ENCODE data around the gene WFS1.

WFS1 gene

DNA sequence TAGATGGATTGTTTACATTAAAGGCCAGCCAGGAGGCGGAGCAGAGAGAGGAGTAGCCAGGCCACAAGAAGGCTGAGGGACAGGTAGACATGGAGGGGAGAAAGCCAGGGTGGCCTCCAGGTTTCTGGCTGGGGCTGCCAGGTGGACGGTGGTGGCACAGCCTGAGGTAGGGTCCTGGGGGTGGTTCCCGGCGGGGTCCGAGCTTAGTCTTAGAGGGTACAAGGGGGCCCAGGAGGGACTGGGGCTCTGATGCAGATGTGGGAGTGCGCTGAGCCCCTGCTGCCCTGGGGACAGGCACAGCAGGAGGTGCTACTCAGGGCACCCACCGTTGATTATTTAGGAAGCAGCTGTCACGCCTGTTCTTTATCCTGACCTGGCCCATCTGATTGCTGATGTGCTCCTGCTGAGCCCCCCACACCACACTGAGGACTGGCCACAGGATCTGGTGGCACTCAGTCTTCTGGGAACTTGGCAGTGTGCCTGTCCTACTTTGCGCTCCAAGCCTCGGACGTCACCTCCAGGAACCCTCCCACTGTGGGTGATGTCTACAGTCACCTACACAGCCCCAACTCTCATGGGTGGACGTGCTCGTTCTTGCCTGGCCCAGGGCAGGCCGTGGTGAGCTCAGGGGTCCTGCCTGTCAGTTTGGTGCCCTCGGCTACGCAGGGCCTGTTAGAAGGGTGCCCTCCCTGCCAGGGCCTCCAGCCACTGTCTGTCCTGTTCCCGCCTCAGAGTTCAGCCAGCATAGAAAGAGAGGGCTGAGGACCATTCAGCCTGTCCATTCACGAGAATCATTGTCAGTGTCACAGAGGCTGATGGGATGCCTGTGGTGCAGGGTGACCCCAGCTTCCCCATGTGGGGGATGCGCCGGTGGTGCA, 12.0 kb downstream of the WFS1 start:
- DNase-seq = no peak

DNA sequence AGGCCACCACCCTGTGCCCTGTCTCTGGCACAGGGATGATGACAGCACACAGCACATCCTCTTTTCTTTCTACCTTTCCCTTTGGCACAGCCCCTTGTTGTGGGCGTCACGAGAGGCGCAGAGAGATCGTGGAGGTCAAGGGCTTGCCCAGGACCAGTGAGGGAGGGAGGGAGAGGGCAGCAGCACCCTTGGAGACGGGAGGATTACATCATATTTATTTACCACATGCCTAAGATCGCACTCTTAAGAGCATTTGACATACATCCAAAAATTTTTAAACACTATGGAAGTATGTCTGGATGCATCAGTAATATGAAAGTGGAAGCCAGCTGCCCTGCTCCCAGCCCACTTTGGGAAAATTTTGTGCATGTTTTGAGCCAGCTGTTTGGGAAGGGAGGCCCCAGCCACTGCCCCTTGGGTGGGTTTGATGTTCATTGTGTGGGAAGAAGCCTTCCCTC, 12.7 kb downstream of the WFS1 start:
- no peak for DNase-seq

DNA sequence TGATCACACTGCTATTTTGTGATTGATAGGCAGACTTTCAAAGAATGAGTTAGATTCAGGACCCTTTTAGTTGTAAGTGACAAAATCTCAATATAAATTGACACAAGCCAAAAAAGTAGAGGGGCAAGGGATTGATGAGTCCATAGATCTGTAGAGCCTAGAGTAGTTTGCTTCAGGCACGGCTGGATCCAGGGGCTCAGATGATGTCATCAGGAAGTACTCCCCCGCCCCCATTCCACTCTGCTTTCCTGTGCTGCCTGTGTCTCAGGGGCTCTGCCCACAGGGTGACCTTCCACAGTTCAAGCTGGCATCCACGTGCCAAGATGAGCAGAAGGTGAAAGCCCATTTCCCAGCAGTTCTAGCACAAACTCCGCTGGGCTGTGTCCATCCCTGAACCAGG, 13.6 kb downstream of the WFS1 start:
- DNase-seq = no peak

DNA sequence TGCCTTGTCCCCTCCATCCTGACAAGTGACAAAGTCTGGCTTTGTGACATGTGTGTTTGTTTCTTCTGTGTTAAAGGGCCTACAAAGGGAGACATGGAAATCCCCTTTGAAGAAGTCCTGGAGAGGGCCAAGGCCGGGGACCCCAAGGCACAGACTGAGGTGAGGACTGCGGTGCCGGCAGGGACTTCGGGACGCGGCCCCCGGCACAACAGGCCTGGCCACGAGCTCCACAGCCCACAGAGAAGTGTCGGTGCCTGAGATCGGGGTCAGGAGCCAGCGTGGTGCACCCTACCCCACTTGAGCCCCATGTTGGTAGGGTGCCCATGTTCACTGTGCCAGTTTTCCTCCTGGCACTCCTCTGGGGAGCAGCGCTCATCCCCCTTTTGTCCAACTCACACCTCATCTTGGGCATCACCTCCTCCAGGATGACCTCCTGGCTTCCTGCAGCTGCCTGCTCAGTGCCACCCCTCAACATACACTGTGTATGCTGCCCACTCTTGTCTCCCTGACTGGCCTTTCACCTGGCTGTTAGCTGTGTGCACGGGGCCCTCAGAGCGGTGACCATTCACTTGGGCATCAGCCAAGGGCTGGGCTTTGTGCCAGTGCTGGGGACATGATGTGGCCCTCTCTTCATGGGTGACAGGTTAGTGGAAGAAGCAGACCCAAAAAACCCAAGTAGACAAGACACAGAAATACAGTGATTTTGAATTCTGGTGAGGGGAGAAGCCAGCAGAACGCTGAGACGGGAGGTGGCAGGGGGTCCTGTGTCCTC, 17.6 kb downstream of the WFS1 start:
- DNase-seq = no peak

DNA sequence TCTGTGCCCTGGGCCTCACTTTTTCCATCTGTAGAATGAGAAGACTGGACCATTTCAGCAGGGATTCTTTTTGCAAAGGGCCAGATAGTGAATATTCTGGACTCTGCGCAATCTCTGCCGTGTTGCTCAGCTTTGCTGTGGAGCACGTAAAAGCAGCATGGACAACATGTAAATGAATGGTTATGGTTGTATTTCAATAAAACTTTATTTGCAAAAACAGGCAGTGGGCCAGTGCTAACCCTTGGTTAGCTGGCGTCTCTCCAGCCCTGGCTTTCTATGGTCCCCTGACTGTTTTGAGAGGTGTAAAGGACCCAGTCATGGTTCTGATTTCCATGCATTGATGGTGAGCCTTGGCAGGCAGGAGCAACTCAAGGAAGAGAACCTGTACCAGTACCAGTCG, 18.7 kb downstream of the WFS1 start:
- DNase-seq = no peak

DNA sequence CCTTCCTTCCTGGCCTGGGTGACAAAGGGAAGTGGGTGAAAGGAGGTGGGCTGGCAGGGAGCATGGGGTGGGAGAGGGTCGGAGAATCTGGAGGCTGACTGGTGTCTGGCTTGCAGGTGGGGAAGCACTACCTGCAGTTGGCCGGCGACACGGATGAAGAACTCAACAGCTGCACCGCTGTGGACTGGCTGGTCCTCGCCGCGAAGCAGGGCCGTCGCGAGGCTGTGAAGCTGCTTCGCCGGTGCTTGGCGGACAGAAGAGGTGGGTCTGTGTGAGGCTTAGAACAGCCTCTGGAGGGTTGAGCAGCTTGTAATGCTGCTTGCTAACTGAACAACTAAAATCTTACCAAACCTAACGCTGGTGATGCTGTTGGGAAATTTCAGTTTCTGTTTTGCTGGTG, 19.2 kb downstream of the WFS1 start:
- no peak for DNase-seq

DNA sequence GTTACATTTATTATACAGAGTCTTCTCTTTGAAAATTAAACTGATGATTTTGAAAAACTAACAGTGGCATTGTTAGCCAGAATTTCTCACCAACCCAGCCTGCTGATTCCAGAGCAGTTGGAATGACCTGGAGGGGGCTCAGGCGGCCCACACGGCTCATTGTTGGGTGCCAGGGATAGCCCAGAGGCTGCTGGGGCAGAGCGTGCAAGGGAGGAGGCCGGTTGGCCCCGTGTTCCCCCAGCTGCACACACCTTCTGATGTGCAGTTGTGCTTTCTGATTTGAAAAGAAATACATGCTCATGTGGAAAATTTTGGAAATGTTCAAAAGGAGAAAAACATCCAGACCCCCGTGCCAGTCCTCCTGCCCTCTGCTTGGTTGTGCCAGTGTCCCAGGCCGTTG, 20.6 kb downstream of the WFS1 start:
- no peak for DNase-seq

DNA sequence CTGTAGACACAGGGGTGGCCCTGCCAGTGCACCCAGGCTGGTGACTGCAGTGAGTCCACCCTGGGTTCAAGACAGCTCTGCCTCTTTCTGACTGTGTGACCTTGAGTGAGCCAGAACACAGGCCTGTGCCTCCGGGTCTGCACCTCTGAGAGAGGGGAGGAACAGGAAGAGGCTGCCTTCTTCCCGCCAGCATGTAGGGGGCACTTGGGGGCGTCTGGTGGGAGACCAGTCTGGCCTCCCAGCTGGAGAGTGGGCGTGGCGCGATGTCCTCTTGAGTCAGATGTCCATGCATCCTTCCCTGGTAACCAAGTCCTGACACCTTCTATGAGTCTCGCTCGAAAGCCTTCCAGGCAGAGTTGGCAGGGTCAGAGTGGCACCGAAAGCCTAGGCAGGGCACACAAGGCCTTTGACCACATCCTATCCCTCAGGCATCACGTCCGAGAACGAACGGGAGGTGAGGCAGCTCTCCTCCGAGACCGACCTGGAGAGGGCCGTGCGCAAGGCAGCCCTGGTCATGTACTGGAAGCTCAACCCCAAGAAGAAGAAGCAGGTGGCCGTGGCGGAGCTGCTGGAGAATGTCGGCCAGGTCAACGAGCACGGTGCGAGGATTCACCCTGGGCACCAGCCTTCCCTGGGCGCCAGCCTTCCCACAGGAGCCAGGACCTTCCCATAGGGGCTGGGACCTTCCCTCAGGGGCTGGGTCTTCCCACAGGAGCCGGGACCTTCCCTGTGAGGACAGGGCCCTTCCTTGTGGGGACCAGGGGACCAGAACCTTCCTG, 21.3 kb downstream of the WFS1 start:
- no peak for DNase-seq

DNA sequence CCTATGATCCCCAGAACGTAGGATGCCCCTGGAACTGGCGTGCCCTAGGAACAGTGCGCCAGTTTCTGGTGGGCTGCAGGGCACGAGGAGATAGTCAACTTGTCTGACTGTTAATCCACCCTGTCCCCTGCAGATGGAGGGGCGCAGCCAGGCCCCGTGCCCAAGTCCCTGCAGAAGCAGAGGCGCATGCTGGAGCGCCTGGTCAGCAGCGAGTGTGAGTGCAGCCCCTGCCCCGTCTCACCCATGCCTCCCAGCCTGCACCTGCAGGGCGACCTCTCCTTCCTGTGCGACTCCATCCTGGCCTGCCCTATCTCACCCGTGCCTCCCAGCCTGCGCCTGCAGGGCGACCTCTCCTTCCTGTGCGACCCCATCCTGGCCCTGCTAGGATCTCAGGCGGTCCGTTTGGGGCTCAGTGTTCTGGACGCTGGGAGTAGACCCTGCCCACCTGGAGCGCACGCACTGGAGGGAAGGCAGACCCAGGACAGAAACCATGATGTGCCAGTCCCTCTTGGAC, 22.2 kb downstream of the WFS1 start:
- DNase-seq = no peak

DNA sequence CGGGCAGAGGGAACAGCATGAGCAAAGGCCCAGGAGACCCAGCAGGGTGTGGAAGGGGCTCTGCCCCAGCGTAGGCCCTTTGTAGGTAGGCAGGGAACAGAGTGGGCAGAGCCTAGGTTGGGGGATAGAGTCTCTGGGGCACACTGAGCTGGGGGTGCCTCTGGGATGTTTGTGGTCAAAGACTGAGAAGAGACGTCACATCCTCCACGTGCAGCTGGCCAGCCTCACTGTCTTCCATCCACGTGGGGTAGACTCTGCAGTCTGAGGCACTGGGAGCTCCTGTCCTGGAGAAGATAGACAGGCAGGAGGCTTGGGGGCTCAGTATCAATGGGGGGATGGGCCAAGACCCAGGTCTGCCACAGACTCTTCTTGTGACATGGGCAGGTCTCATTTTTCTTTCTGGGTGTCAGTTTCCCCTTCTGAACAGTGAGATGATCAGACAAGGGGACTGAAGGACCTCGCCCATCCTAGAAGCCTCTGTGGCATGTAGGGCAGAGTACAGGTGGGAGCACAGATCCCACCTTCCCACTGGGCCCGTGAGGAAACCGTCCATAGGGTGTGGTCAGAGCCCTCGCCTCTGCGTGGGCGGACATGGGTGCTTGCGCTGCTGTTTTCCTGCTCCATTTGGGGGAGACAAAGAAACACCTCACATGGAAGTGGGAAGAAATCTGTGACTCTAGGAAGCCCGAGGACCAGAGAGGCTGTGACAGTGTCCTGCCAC, 22.9 kb downstream of the WFS1 start:
- DNase-seq = no peak

DNA sequence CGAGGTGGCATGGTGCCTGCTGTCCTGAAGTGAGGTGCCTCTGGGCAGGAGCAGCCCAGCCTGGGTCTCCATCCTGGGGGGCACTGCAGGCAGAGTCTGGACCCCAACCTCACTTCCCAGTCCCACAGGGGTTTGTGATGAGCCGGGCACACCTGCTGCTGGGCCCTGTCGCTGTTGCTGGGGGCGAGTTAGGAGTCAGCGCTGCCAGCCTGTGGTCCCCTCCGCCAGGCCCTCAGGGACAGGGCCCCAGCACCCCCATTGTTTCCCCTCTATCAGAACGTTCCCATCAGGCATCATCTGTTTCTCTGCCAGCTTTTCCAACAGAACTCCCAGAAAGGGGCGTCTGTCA, 23.4 kb downstream of the WFS1 start:
- DNase-seq = no peak

DNA sequence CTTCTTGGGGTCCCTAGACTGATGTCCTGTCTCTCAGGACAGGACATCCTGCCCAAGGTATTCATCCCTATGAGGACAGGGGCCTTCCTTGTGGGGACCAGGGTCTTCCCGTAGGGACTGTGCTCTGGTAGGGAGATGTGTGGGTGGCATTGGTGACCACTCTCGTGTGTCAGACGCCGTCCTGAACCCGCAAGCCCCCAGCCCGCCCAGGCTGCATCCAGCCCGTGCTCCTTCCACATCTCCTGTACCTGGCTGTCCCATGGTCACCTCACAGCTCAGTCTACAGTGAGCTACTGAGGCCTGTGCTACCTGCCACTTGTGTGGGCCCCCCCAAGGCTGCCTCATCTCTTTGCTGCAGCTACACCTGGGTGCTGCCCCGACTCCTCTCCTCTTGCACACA, 24.0 kb downstream of the WFS1 start:
- no peak for DNase-seq

DNA sequence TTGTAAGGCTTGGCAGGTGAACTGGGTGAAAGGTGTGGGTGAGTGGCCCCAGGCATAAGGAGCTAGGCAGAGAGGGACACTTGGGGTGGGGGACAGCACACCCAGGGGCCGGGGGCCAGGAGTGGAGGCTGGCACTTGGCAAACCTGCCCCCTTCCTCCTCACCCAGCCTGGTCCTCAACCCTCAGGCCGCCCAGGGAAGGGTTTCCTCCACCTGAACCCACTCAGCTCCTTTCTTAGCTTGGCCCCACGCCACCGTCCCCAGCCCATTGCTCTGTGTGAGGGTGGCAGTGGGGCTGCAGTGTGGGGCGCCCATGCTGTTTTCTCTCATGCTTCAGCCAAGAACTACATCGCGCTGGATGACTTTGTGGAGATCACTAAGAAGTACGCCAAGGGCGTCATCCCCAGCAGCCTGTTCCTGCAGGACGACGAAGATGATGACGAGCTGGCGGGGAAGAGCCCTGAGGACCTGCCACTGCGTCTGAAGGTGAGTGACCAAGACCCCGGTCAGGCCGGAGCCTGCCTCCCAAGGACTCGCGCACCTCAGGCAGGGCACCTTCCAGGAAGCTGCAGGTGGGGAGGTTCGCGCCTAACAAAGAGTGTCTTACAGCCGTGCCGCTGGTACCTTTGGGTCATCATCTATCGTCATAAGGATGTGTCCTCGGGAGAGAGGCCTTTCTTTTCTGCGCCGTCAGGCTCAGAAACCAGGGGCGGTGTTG, 25.2 kb downstream of the WFS1 start:
- DNase-seq = no peak

DNA sequence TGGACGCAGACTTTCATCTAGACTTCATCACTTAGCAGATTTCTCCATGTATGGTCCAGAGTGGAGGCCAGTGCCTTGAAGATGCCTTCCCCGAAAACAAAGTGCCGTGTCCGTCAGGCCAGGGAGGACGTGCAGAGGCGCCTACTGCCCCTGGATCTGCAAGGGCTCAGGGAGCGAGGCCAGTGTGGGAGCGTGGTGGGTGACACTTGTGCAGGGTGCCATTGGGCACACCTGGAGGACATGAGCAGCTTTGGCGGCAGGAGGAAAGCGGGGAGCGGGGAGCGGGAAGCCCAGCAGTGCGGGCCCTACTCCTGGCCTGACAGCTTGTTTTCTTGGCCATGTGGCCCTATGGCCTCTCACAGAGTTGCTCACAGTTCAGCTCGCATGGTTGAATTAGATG, 25.8 kb downstream of the WFS1 start:
- DNase-seq = no peak

DNA sequence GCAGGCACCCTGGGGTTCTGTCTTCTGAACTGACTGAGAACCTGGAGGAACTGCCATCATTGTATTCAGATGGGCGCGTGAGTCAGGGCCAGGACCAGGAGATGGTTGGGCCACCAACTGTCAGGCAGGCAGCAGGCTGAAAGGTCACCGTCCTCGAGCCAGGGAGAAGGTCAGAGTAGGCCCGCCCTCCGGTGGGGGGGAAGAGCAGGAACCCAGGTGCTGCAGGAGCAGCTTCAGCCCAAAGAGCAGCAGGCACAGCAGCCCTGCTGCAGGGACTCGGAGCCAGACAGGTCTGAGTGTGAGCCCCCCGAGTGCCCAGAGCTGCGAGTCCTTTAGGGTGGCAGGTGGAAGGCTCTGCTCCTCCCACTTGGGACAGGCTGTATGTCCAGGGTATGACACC, 26.4 kb downstream of the WFS1 start:
- DNase-seq = no peak

DNA sequence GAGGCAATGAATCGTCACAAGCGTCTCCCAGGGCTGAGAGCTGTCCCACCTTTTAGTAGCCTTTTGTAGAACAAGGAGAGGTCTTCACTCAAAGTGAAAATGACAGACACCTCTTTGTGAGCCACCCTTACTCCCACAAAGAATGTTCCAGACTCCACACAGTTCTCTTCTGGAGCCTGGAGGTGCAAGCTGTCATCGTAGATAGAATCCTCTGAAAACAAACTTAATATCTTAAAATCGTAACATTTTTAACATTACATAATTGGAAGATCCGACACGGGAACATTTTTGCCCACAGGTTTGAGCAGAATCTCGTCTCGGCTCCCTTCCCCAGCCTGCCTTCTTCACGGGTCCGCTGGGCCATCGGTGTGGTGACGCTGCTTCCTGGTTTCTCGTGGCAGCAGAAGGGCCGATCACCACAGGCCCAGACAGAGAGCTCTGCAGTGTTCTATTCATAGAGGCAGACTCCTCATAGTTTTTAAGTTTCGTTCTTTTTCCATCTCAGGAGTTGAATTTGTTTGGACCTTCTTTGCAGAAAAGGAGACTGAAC, 27.7 kb downstream of the WFS1 start:
- DNase-seq = no peak

DNA sequence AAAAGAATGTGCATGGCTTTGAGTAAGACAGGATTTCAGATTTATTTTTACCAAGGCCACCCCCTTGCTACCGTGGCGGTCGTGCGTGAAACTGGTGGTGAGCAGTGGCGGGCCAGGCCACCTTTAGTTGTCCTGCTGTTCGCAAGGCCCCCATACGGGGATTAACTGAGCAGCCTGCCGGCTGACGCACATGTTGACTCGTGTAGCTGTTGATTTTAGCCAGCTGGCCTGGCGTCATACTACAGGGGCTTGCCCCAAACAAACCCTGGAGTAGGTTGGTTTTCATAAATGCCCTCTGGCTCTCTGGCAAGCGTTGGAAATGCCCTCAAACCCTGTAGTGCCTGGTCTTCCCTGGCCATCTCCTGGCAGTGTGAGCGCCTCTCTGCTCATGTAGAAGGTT, 28.4 kb downstream of the WFS1 start:
- DNase-seq = no peak

DNA sequence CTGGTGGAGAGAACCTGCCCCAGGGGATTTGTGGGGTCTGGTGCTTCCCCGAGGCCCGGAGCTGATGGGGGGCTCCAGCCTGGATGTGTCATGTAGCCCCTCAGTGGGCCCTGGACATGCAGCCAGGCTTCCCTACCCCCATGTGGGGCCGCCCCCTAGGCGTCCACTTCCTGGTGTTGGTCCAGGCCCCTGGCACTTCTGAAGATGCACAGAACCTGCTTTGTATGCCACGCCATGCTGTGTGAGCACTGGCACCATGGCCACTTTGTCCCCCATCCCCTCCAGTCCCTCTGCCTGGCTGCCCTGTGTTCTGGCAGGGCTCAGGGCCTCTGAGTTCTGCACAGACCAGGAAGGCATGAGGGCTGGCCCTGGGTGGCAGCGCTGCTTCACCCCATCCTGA, 29.2 kb downstream of the WFS1 start:
- DNase-seq = no peak

DNA sequence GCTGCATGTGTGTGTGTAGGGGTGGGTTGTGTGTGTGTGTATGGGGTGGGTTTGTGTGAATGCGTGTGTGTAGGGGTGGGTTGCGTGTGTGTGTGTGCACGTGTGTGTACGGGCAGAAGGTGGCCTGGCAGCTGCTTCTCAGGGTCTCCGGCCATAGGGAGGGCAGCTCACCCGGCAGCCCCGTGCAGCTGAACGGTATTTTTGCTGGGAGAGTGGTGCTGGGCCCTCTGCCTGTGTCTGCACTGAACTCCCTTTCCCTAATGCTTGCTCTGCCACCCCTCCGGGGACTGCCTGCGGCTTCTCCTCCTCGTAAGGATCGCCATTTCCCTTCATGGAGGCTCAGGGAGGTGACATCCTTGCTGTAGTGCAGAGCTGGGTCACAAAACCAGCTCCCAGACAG, 30.2 kb downstream of the WFS1 start:
- DNase-seq = no peak

DNA sequence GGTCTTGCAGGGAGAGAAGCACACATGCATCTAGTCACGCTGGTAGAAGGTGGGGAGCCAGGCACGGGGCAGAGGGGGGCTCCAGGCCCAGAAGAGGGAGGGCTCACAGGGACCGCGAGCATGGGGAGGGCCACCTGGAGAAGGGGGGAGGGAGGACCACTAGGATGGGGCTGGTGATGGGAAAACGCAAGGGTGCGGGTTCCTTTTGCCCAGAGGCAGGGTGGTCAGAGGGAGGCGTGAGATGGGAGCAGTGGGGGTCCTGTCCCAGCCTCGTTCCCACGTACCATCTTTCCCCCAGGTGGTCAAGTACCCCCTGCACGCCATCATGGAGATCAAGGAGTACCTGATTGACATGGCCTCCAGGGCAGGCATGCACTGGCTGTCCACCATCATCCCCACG, 30.7 kb downstream of the WFS1 start:
- no peak for DNase-seq

DNA sequence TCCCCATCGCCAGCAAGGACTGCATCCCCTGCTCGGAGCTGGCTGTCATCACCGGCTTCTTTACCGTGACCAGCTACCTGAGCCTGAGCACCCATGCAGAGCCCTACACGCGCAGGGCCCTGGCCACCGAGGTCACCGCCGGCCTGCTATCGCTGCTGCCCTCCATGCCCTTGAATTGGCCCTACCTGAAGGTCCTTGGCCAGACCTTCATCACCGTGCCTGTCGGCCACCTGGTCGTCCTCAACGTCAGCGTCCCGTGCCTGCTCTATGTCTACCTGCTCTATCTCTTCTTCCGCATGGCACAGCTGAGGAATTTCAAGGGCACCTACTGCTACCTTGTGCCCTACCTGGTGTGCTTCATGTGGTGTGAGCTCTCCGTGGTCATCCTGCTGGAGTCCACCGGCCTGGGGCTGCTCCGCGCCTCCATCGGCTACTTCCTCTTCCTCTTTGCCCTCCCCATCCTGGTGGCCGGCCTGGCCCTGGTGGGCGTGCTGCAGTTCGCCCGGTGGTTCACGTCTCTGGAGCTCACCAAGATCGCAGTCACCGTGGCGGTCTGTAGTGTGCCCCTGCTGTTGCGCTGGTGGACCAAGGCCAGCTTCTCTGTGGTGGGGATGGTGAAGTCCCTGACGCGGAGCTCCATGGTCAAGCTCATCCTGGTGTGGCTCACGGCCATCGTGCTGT, 31.5 kb downstream of the WFS1 start:
- no peak for DNase-seq

Data from stimulated activated CD4-positive, alpha-beta T cell treated with anti-CD3 and anti-CD28 coated beads, Interleukin-2, amount 100 ng/mL, for 24 hours (primary cell).